Progenitor cell of endocrine pancreas (in vitro differentiated cells): ENCODE measurements around the gene SYNPO. TPM values are rescaled to one million over a fixed set of nuclear protein-coding genes. Genes with fewer than 3 reads are reported as not detected.

ENCODE experiments used
- DNase-seq: peaks from one replicate; pipeline ENCODE4 v3.0.0; 2021; ENCODE audit warnings: low spot score; ENCODE audit not compliant: unreplicated experiment
- H3K27ac Mint-ChIP-seq: 2 replicates; pipeline ENCODE4 v1.8.0; 2021; ENCODE audit warnings: mild to moderate bottlenecking, moderate library complexity, mixed read lengths
- H3K27me3 Mint-ChIP-seq: 2 replicates; pipeline ENCODE4 v1.8.0; 2021; ENCODE audit warnings: mixed read lengths
- H3K36me3 Mint-ChIP-seq: 2 replicates; pipeline ENCODE4 v1.8.0; 2022; ENCODE audit warnings: mixed read lengths; ENCODE audit not compliant: insufficient read depth
- H3K4me1 Mint-ChIP-seq: 2 replicates; pipeline ENCODE4 v1.8.0; 2021; ENCODE audit warnings: low read depth, mixed read lengths
- H3K4me3 Mint-ChIP-seq: 2 replicates; pipeline ENCODE4 v1.8.0; 2021; ENCODE audit warnings: low read depth, mild to moderate bottlenecking, moderate library complexity, mixed read lengths
- H3K9me3 Mint-ChIP-seq: 2 replicates; pipeline ENCODE4 v1.8.0; 2021; ENCODE audit warnings: low read depth, mixed read lengths
- CTCF ChIP-seq: fragments of 200-600 bp; sonication (generic); IDR thresholded peaks from one replicate; pipeline ENCODE4 v1.5.0; 2021; ENCODE audit warnings: antibody characterized with exemption, mild to moderate bottlenecking; ENCODE audit not compliant: unreplicated experiment
- total RNA-seq: library from RNA; stranded (reverse); gene quantifications from 2 replicates; pipeline ENCODE4 v1.2.1, GENCODE V29; 2021

SYNPO gene
- total RNA-seq, 1 donor from 2014 or later: 1.5 TPM

DNA sequence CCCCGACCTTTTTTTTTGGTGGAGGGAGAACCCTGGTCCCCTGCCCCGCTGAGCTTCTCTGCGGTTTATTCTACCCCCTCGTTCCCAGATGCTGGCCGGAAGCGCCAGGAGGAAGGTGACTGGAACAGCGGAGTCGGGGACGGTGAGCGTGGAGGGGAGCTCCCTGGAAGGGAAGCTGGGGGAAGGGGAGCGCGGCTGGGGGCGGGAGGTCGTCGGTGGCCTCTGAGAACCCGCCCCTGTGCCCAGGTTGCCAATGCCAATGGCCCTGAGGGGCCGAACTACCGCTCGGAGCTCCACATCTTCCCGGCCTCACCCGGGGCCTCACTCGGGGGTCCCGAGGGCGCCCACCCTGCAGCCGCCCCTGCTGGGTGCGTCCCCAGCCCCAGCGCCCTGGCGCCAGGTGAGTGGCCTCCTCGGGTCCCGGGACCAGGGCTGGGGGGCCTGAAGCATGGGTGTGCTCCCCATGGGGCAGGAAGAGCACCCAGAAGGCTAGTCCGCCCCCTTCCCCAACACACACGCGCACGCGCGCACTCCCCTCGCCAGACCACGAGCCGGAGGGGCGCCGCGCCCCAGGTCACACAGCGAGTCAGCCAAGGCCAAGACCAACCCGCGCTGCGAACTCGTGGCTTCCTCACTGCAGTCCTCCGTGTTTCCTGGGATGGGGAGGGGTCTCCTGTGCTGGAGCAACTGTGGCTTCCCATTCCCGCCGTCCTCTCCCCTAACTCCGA, 31.2 kb downstream of the SYNPO start:
- TF ChIP-seq CTCF: no peak
- Mint-ChIP-seq H3K27ac (no peak overlapping the region), H3K9me3 (no peaks in the 10 kb centered on the region), H3K27me3 (peaks cover 23% of the 10 kb centered on the region), H3K36me3 (no peaks in the 10 kb centered on the region), H3K4me1 (no peaks in the 10 kb centered on the region), H3K4me3 (peak overlapping the region; percentile 73)
- peak; percentile 30 for DNase-seq

- Mint-ChIP-seq H3K4me3 (peak overlapping the region; percentile 73), H3K36me3 (no peaks in the 10 kb centered on the region), H3K9me3 (no peaks in the 10 kb centered on the region), H3K4me1 (no peaks in the 10 kb centered on the region), H3K27ac (no peak overlapping the region), H3K27me3 (peaks cover 23% of the 10 kb centered on the region)
- DNase-seq: no peak
- TF ChIP-seq CTCF: no peak
These were observed 31.9 kb downstream of the SYNPO start for GRCh38 chr5:150672237-150672883.

DNA sequence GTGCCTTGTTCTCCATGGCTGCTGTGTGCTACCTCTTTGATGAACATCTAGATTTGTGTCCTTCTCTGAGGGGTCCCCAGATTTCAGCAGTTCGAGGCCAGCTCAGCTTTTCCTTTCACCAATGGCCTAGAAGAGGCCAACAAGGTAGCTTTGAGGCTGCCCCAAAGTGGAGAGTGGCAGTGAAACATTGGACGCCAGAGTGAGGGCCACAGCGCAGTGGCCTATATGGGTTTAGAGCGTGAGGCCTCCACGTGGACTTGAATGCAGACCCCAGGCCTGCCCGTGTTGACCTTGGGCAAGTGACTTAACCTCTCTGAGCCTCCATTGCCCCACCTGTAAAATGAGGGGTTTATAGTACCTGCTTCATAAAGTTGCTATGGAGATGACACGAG, 32.4 kb downstream of the SYNPO start:
- peak overlapping the region; percentile 73 for H3K4me3 Mint-ChIP-seq
- H3K4me1 Mint-ChIP-seq: no peaks in the 10 kb centered on the region
- H3K27ac Mint-ChIP-seq: no peak overlapping the region
- DNase-seq: no peak
- H3K27me3 Mint-ChIP-seq: peaks cover 23% of the 10 kb centered on the region
- H3K9me3 Mint-ChIP-seq: no peaks in the 10 kb centered on the region
- no peak for TF ChIP-seq CTCF
- H3K36me3 Mint-ChIP-seq: no peaks in the 10 kb centered on the region

GRCh38 chr5:150674341-150674821, 33.9 kb downstream of the SYNPO start:
- no peak overlapping the region for H3K4me3 Mint-ChIP-seq
- no peak for TF ChIP-seq CTCF
- H3K36me3 Mint-ChIP-seq: no peaks in the 10 kb centered on the region
- no peak for DNase-seq
- H3K27me3 Mint-ChIP-seq: peaks cover 23% of the 10 kb centered on the region
- no peaks in the 10 kb centered on the region for H3K9me3 Mint-ChIP-seq
- H3K27ac Mint-ChIP-seq: no peak overlapping the region
- no peaks in the 10 kb centered on the region for H3K4me1 Mint-ChIP-seq

DNA sequence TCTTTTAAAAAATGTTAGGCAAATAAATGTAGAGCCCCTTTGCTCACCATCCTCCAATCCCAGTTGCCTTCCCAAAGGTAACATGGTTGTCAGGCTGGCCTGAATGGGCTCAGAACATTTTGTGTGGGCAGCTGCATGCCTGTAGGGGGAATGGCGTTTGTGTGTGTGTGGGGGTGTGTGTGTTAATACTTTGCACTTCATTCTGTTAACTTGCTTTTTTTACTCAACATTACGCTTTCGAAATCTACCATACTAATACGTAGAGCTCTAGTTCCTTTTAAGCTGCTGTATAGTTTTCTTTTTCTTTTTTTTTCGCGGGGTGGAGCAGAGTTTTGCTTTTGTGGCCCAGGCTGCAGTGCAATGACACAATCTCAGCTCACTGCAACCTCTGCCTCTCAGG, 34.6 kb downstream of the SYNPO start:
- Mint-ChIP-seq H3K27ac (no peak overlapping the region), H3K36me3 (no peaks in the 10 kb centered on the region), H3K9me3 (no peaks in the 10 kb centered on the region), H3K4me3 (no peak overlapping the region), H3K4me1 (no peaks in the 10 kb centered on the region), H3K27me3 (peaks cover 21% of the 10 kb centered on the region)
- DNase-seq: no peak
- TF ChIP-seq CTCF: no peak
